Upper lobe of left lung (tissue), 4 donors: ENCODE measurements around the gene UGT2B28.
"Not testable (repeated sequence)": the region's sequence is repeated elsewhere in the genome, so short reads cannot be mapped to it uniquely, and the experiment has no call there.

Source experiments
- CTCF ChIP-seq, 6 experiments: fragments of 450-650 bp in 4 of 6; fragments of 200-600 bp in 2 of 6; sonication (generic) in 2 of 6; IDR thresholded peaks; one replicate each; pipeline ENCODE4 v1.5.1; 2016 to 2019; ENCODE audit warnings: antibody characterized with exemption in 6 of 6
- EP300 ChIP-seq, 4 donors: sonication (generic); formaldehyde crosslinking; IDR thresholded peaks; one replicate each; pipeline ENCODE4 v1.5.1; 2017; ENCODE audit warnings: antibody characterized with exemption in 4 of 4, control low read depth in 2 of 4
- POLR2A ChIP-seq, 4 donors: fragments of 450-650 bp; IDR thresholded peaks; one replicate each; pipeline ENCODE4 v1.5.1; 2016 to 2017; ENCODE audit warnings: antibody characterized with exemption in 4 of 4, mild to moderate bottlenecking in 2 of 4
- POLR2AphosphoS5 ChIP-seq, 2 donors: sonication (generic); formaldehyde crosslinking; IDR thresholded peaks; one replicate each; pipeline ENCODE4 v1.5.1; 2017; ENCODE audit warnings: antibody characterized with exemption in 2 of 2

GRCh38 chr4:69268612-69269011, 11.7 kb upstream of the UGT2B28 start:
- TF ChIP-seq CTCF, EP300, POLR2A, POLR2AphosphoS5 (IDR thresholded peaks at IDR 0.05): not testable (repeated sequence)
